Large intestine (tissue), 12 donors: Measurements from ENCODE around the gene GAL3ST1. TPM values are rescaled to one million over a fixed set of nuclear protein-coding genes. Genes with fewer than 3 reads are reported as not detected.
"Not testable (repeated sequence)": the region's sequence is repeated elsewhere in the genome, so short reads cannot be mapped to it uniquely, and the experiment has no call there.

Source experiments
- DNase-seq, 2 donors: peaks; one replicate each; pipeline versions ENCODE4 v3.0.0 to v3.0.0-alpha.2; 2013
- H3K27ac ChIP-seq: one replicate; pipeline ENCODE4 v1.5.1; 2013; ENCODE audit warnings: low read length
- H3K27me3 ChIP-seq: 2 replicates; pipeline ENCODE4 v1.6.1; 2013; ENCODE audit warnings: low read length; ENCODE audit not compliant: control insufficient read depth, insufficient read depth
- H3K36me3 ChIP-seq: 2 replicates; pipeline ENCODE4 v1.6.1; 2013; ENCODE audit warnings: low read length; ENCODE audit not compliant: control insufficient read depth, insufficient read depth
- H3K4me1 ChIP-seq: one replicate; pipeline ENCODE4 v1.6.1; 2013; ENCODE audit warnings: low read length; ENCODE audit not compliant: control insufficient read depth, insufficient read depth
- H3K4me3 ChIP-seq: one replicate; pipeline ENCODE4 v1.5.1; 2013; ENCODE audit warnings: low read length
- H3K9me3 ChIP-seq: one replicate; pipeline ENCODE4 v1.6.1; 2013; ENCODE audit warnings: mild to moderate bottlenecking, low read depth, low read length, moderate library complexity; ENCODE audit not compliant: control insufficient read depth
- WGBS: methylation state at CpG from one replicate; pipeline ENCODE4 v1.1.5; 2013; ENCODE audit warnings: low lambda C conversion rate; ENCODE audit not compliant: insufficient coverage; 5-methylcytosine and 5-hydroxymethylcytosine counted together
- long read RNA-seq, 11 donors: transcript quantifications; one replicate each; lab custom pipeline, GENCODE V29; 2026
- polyA plus RNA-seq: library from polyadenylated mRNA; unstranded; fragments of 120-200 nt; gene quantifications from one replicate; pipeline ENCODE4 v1.2.1, GENCODE V29; 2013

Gene GAL3ST1, protein sequence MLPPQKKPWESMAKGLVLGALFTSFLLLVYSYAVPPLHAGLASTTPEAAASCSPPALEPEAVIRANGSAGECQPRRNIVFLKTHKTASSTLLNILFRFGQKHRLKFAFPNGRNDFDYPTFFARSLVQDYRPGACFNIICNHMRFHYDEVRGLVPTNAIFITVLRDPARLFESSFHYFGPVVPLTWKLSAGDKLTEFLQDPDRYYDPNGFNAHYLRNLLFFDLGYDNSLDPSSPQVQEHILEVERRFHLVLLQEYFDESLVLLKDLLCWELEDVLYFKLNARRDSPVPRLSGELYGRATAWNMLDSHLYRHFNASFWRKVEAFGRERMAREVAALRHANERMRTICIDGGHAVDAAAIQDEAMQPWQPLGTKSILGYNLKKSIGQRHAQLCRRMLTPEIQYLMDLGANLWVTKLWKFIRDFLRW
- polyA plus RNA-seq, result 19.5 TPM
- long read RNA-seq, donor 1, transcript GAL3ST1-204 (3 exons, 1,712 nt), result major isoform, 5 of 5 reads
- long read RNA-seq, donor 1, partial matches to known transcripts, result 0 of 5 reads
- long read RNA-seq, donor 1, other reads (novel, unspliced or antisense), result 0 of 5 reads
- long read RNA-seq, donor 2, transcript GAL3ST1-205 (4 exons, 1,819 nt), result major isoform, 5 of 11 reads
- long read RNA-seq, donor 2, partial matches to known transcripts, result 0 of 11 reads
- long read RNA-seq, donor 2, other reads (novel, unspliced or antisense), result 0 of 11 reads
- long read RNA-seq, donor 3, transcript GAL3ST1-205 (4 exons, 1,819 nt), result minor isoform, 6 of 25 reads
- long read RNA-seq, donor 3, transcript GAL3ST1-204 (3 exons, 1,712 nt), result major isoform, 8 of 25 reads
- long read RNA-seq, donor 3, partial matches to known transcripts, result 0 of 25 reads
- long read RNA-seq, donor 3, other reads (novel, unspliced or antisense), result 0 of 25 reads
- long read RNA-seq, donor 4, partial matches to known transcripts, result 0 of 2 reads
- long read RNA-seq, donor 4, other reads (novel, unspliced or antisense), result 0 of 2 reads
- long read RNA-seq, donor 5, transcript GAL3ST1-204 (3 exons, 1,712 nt), result major isoform, 5 of 14 reads
- long read RNA-seq, donor 5, partial matches to known transcripts, result 6 of 14 reads
- long read RNA-seq, donor 5, other reads (novel, unspliced or antisense), result 0 of 14 reads
- long read RNA-seq, donor 6, partial matches to known transcripts, result 0 of 8 reads
- long read RNA-seq, donor 6, other reads (novel, unspliced or antisense), result 0 of 8 reads
- long read RNA-seq, donor 7, partial matches to known transcripts, result 0 of 3 reads
- long read RNA-seq, donor 7, other reads (novel, unspliced or antisense), result 0 of 3 reads
- long read RNA-seq, donor 8, transcript GAL3ST1-204 (3 exons, 1,712 nt), result major isoform, 8 of 15 reads
- long read RNA-seq, donor 8, partial matches to known transcripts, result 0 of 15 reads
- long read RNA-seq, donor 8, other reads (novel, unspliced or antisense), result 0 of 15 reads
- long read RNA-seq, donor 9, partial matches to known transcripts, result 0 of 8 reads
- long read RNA-seq, donor 9, other reads (novel, unspliced or antisense), result 0 of 8 reads
- long read RNA-seq, donor 10, transcript GAL3ST1-204 (3 exons, 1,712 nt), result major isoform, 5 of 7 reads
- long read RNA-seq, donor 10, partial matches to known transcripts, result 0 of 7 reads
- long read RNA-seq, donor 10, other reads (novel, unspliced or antisense), result 0 of 7 reads
- long read RNA-seq, donor 11, partial matches to known transcripts, result 0 of 4 reads
- long read RNA-seq, donor 11, other reads (novel, unspliced or antisense), result 0 of 4 reads

- peak within 1 kb of the TSS; percentile 96 for H3K27ac ChIP-seq
- DNase-seq, result peak; percentile 70 to 87
- H3K36me3 ChIP-seq, result peaks cover 41% of the 10 kb centered on the region
- no peaks in the 10 kb centered on the region for H3K9me3 ChIP-seq
- H3K27me3 ChIP-seq, result no peaks in the 10 kb centered on the region
- peak within 1 kb of the TSS; percentile 61 for H3K4me3 ChIP-seq
- WGBS, result no CpG with 5 or more reads among the region's 75 CpGs
- peaks cover 27% of the 10 kb centered on the region for H3K4me1 ChIP-seq
Measured at GRCh38 chr22:30574095-30574981, at the start of gene GAL3ST1. GAL3ST1 (minus strand) TSS chr22:30574665; CDS start chr22:30557392, 17,273 bp downstream.

DNA sequence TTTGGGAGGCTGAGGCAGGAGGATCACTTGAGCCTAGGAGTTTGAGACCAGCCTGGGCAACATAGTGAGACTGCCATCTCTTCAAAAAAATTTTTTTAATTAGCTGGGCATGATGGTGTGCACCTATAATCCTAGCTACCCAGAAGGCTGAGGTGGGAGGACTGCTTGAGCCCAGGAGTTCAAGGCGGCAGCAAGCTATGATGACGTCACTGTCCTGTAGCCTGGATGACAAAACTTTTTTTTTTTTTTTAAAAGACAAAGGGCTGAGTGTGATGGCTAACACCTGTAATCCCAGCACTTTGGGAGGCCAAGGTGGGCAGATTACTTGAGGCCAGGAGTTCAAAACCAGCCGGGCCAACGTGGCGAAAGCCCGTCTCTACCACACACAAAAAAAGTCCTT lies 45.4 kb upstream of the GAL3ST1 start:
- not testable (repeated sequence) for DNase-seq, H3K27me3 ChIP-seq, H3K27ac ChIP-seq, H3K4me1 ChIP-seq, H3K9me3 ChIP-seq, H3K4me3 ChIP-seq
- no CpG with 5 or more reads among the region's 6 CpGs for WGBS
- H3K36me3 ChIP-seq, result peaks cover 17% of the 10 kb centered on the region

DNA sequence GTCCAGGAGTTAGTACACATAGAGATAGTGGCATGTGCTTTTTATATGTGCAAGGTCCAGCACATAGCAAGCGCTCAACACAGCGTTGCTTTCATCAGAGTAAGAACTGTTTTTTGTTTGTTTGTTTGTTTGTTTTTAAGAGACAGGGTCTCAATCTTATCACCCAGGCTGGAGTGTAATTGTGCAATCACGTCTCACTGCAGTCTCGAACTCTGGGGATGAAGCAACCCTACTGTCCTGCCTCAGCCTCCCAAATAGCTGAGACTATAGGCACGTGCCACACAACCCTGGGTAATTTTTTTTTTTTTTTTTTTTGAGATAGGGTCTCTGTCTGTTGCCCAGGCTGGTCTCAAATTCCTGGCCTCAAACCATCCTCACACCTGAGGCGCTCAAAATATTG lies 43.4 kb upstream of the GAL3ST1 start:
- no peak for DNase-seq
- no peaks in the 10 kb centered on the region for H3K9me3 ChIP-seq
- H3K4me1 ChIP-seq, result no peaks in the 10 kb centered on the region
- H3K36me3 ChIP-seq, result peaks cover 21% of the 10 kb centered on the region
- no CpG with 5 or more reads among the region's 6 CpGs for WGBS
- no peaks in the 10 kb centered on the region for H3K27me3 ChIP-seq
- no peak overlapping the region for H3K4me3 ChIP-seq
- no peak overlapping the region for H3K27ac ChIP-seq

GRCh38 chr22:30615543-30615954 lies 41.1 kb upstream of the GAL3ST1 start:
- Histone ChIP-seq H3K27ac (no peak overlapping the region), H3K4me3 (no peak overlapping the region), H3K36me3 (peaks cover 30% of the 10 kb centered on the region), H3K9me3 (no peaks in the 10 kb centered on the region), H3K4me1 (no peaks in the 10 kb centered on the region), H3K27me3 (no peaks in the 10 kb centered on the region)
- no peak for DNase-seq
- no CpG with 5 or more reads among the region's 7 CpGs for WGBS

GRCh38 chr22:30614879-30615278 lies 40.4 kb upstream of the GAL3ST1 start:
- DNase-seq, result no peak
- H3K9me3 ChIP-seq, result no peaks in the 10 kb centered on the region
- H3K36me3 ChIP-seq, result peaks cover 29% of the 10 kb centered on the region
- H3K27me3 ChIP-seq, result no peaks in the 10 kb centered on the region
- H3K27ac ChIP-seq, result no peak overlapping the region
- H3K4me1 ChIP-seq, result peaks cover under 1% of the 10 kb centered on the region
- H3K4me3 ChIP-seq, result no peak overlapping the region

GRCh38 chr22:30614268-30614667 lies 39.8 kb upstream of the GAL3ST1 start:
- no CpG with 5 or more reads among the region's 7 CpGs for WGBS
- Histone ChIP-seq H3K4me3 (no peak overlapping the region), H3K9me3 (no peaks in the 10 kb centered on the region), H3K27ac (no peak overlapping the region), H3K4me1 (peaks cover 5% of the 10 kb centered on the region), H3K27me3 (no peaks in the 10 kb centered on the region), H3K36me3 (peaks cover 27% of the 10 kb centered on the region)
- no peak for DNase-seq

DNA sequence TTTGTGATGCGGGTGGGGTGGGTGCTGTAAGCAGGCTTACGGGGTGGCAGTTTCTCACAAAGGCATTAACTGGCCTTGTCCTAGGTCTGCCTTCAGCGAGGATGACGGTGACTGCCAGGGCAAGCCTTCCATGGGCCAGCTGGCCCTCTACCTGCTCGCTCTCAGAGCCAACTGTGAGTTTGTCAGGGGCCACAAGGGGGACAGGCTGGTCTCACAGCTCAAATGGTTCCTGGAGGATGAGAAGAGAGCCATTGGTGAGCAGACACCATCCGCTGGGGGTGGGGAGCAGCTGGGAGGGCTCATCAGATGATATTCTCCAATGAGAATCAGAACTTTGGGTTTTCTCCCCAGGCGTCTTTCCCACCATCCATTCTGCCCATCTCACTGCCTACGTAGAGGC lies 38.3 kb upstream of the GAL3ST1 start:
- H3K4me1 ChIP-seq, result peaks cover 18% of the 10 kb centered on the region
- no peak overlapping the region for H3K27ac ChIP-seq
- no peaks in the 10 kb centered on the region for H3K27me3 ChIP-seq
- DNase-seq, result no peak
- no peak overlapping the region for H3K4me3 ChIP-seq
- H3K9me3 ChIP-seq, result no peaks in the 10 kb centered on the region
- no CpG with 5 or more reads among the region's 8 CpGs for WGBS
- peaks cover 25% of the 10 kb centered on the region for H3K36me3 ChIP-seq

- peaks cover 25% of the 10 kb centered on the region for H3K36me3 ChIP-seq
- WGBS, result no CpG with 5 or more reads among the region's 3 CpGs
- H3K4me3 ChIP-seq, result no peak overlapping the region
- H3K9me3 ChIP-seq, result no peaks in the 10 kb centered on the region
- H3K27ac ChIP-seq, result no peak overlapping the region
- H3K4me1 ChIP-seq, result peaks cover 25% of the 10 kb centered on the region
- no peak for DNase-seq
- H3K27me3 ChIP-seq, result no peaks in the 10 kb centered on the region
Measured at GRCh38 chr22:30611197-30611596, 36.7 kb upstream of the GAL3ST1 start.

- Histone ChIP-seq H3K4me3 (no peak overlapping the region), H3K27me3 (no peaks in the 10 kb centered on the region), H3K36me3 (peaks cover 21% of the 10 kb centered on the region), H3K4me1 (peaks cover 31% of the 10 kb centered on the region), H3K9me3 (no peaks in the 10 kb centered on the region), H3K27ac (no peak overlapping the region)
- WGBS, result no CpG with 5 or more reads among the region's 7 CpGs
- DNase-seq, result no peak
Measured at GRCh38 chr22:30610299-30610698, 35.8 kb upstream of the GAL3ST1 start.
